ENCODE results near the gene WIPF2. TPM values are rescaled to one million over a fixed set of nuclear protein-coding genes. Genes with fewer than 3 reads are reported as not detected.

The WIPF2 gene
- total and polyA plus RNA-seq, 2 of the 8 experiments (the other 6 are each of a cell fraction or from before 2014, with no cell fraction given): 6.9 to 25.3 TPM

DNA sequence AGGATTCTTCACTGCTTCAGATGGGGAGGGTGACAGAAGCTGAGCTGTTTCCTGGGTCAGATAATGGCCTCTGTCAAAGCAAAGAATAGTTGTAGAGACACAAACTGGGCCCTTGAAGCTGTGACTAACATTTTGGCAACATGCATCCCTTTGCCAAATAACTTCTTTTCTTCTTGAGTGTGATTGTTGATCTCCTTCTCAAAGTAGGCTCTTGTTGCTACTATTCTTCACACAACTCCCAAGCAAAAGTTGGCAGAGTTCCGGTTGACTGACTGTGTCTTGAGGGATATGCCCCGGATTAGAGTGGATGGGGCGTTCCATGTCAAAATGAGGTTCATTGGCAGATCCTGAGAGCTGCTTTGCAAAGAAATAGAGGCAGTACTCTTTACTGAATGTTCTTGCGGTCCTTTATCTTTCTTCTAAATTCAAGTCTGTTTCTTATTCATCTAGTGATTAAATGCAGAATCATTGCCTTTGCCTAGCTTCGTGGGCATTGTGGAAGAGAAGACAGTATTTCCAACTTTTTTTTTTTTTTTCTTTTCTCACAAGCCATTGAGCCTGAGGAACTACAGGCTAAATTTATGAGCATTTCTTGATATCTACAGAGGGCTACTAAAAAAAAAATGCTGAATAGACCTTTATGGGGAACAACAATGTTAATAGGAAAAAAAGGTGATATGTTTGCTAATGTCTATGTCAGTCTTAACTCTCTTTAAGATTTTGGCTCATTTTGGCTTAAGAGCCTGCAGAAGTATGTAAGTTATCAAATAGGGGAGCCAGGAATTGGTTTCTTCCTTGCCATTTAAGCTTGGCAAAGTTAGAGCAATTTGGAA is 5.8 kb downstream of the WIPF2 start:
- peaks cover 7% of the 10 kb centered on the region for H3K79me1 ChIP-seq (ENCODE audit: low read depth, low read length)
- H2BK120ac ChIP-seq (replicated peaks; ENCODE audit: low read depth, low read length): no peak overlapping the region
- H3K18ac ChIP-seq (ENCODE audit: extremely low read depth, low read length): no peak overlapping the region
- no peaks in the 10 kb centered on the region for H3K27me3 ChIP-seq (replicated peaks in 1 of 4; ENCODE audit: control insufficient read depth in 3 of 4, extremely low read depth in 1 of 4, insufficient read depth in 3 of 4, low read length in 3 of 4)
- H3K14ac ChIP-seq (ENCODE audit: insufficient read length): no peak overlapping the region
- no peak overlapping the region for H2AK5ac ChIP-seq (ENCODE audit: low read depth, low read length)
- H4K20me1 ChIP-seq (replicated peaks in 1 of 2; ENCODE audit: control insufficient read depth in 1 of 2, insufficient read depth in 2 of 2, low read length in 2 of 2): peaks cover 0 to 2% of the 10 kb centered on the region in 2 experiments
- no peak overlapping the region for H3K56ac ChIP-seq (replicated peaks; ENCODE audit: insufficient read length, low read depth, low read length)
- H4K8ac ChIP-seq (ENCODE audit: extremely low read depth, insufficient read depth, low read length): no peak overlapping the region
- no peaks in the 10 kb centered on the region for H3K4me1 ChIP-seq (replicated peaks in 1 of 4; ENCODE audit: control insufficient read depth in 3 of 4, insufficient read depth in 4 of 4, low read length in 3 of 4)
- ChIA-PET CTCF (ENCODE audit: partially characterized antibody) (interaction anchor here (1.2 to 1.4 kb wide), 2 partner anchors 57 to 78 kb away, joined by 4 to 6 read pairs; no protein-coding TSS in a partner anchor), POLR2A (ENCODE audit: partially characterized antibody) (interaction anchor here (1.0 kb wide), 1 partner anchor 13 kb away, joined by 3 read pairs; no protein-coding TSS in a partner anchor)
- no peak overlapping the region for H3K23ac ChIP-seq (ENCODE audit: insufficient read length)
- H3K4ac ChIP-seq (replicated peaks; ENCODE audit: insufficient read length, low read depth, low read length): no peak overlapping the region
- H3K79me2 ChIP-seq (ENCODE audit: control insufficient read depth in 1 of 2, insufficient read depth in 2 of 2, low read length in 2 of 2): peaks cover 7 to 57% of the 10 kb centered on the region in 2 experiments
- H2BK20ac ChIP-seq (ENCODE audit: low read length): no peak overlapping the region
- no peak overlapping the region for H3K4me2 ChIP-seq (ENCODE audit: insufficient read depth in 1 of 2, low read depth in 2 of 2, low read length in 2 of 2)
- H3K23me2 ChIP-seq (ENCODE audit: low read depth, low read length): peaks cover 3% of the 10 kb centered on the region; the same call in 1 of the 2 replicates
- no peak overlapping the region for H3K4me3 ChIP-seq (ENCODE audit: extremely low read depth in 1 of 4, insufficient read depth in 2 of 4, low read depth in 3 of 4, low read length in 4 of 4)
- DNase-seq (ENCODE audit: low read depth in 1 of 2, low spot score in 2 of 2) (no peak), FAIRE-seq (no peak)
- H2BK12ac ChIP-seq (ENCODE audit: low read depth, low read length): no peak overlapping the region
- no peaks in the 10 kb centered on the region for H3K36me3 ChIP-seq (ENCODE audit: control insufficient read depth in 2 of 4, insufficient read depth in 4 of 4, low read length in 3 of 4)
- H4K91ac ChIP-seq (replicated peaks; ENCODE audit: insufficient read length, low read length): no peak overlapping the region
- no peak overlapping the region for H2BK5ac ChIP-seq (ENCODE audit: low read depth, low read length)
- no peak overlapping the region for H4K5ac ChIP-seq (ENCODE audit: insufficient read length, low read depth, low read length)
- H3K9ac ChIP-seq (replicated peaks in 1 of 4; ENCODE audit: extremely low read depth in 1 of 4, low read depth in 3 of 4, low read length in 3 of 4): no peak overlapping the region
- WGBS, 2 experiments (ENCODE audit: extremely low coverage in 1 of 2, insufficient coverage in 1 of 2, insufficient read length in 1 of 2, insufficient replicate concordance in 2 of 2, low coverage in 1 of 2, low lambda C conversion rate in 2 of 2, missing lambda C conversion rate in 1 of 2): 84% methylated on average over 5 of the region's 5 CpGs; no CpG with 5 or more reads in 1 of the 2 experiments
- H2BK15ac ChIP-seq (ENCODE audit: low read length): no peak overlapping the region
- no peaks in the 10 kb centered on the region for H3K9me3 ChIP-seq (ENCODE audit: insufficient read depth in 2 of 2, low read depth in 1 of 2, low read length in 1 of 2)
- no peak overlapping the region for H3K27ac ChIP-seq (ENCODE audit: low read depth, low read length)
- no peak overlapping the region for H2AFZ ChIP-seq (ENCODE audit: low read length)
- TF ChIP-seq PHF8 (conservative IDR thresholded peaks at IDR 0.05; ENCODE audit: low read depth, low read length): no peak
- no peak for TF ChIP-seq ASH2L (IDR thresholded peaks at IDR 0.05; ENCODE audit: low read length)
- TF ChIP-seq POLR2AphosphoS5 (IDR thresholded peaks at IDR 0.05; ENCODE audit: low read depth, low read length): no peak
- TF ChIP-seq BACH1 (IDR thresholded peaks at IDR 0.05; ENCODE audit: low read length): no peak
- no peak for TF ChIP-seq CBX8 (IDR thresholded peaks at IDR 0.05; ENCODE audit: borderline replicate concordance, low read depth, low read length)
- no peak for TF ChIP-seq CHD1 (IDR thresholded peaks at IDR 0.05; ENCODE audit: low read depth, low read length)
- no peak for TF ChIP-seq NANOG (IDR thresholded peaks at IDR 0.05; ENCODE audit: insufficient read depth, low read depth, low read length, poor library complexity, severe bottlenecking)
- TF ChIP-seq, protein P1, sequence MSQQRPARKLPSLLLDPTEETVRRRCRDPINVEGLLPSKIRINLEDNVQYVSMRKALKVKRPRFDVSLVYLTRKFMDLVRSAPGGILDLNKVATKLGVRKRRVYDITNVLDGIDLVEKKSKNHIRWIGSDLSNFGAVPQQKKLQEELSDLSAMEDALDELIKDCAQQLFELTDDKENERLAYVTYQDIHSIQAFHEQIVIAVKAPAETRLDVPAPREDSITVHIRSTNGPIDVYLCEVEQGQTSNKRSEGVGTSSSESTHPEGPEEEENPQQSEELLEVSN (IDR thresholded peaks at IDR 0.05): no peak
- TF ChIP-seq TEAD4 (IDR thresholded peaks at IDR 0.05; ENCODE audit: low read depth, low read length): no peak
- TF ChIP-seq TCF12 (IDR thresholded peaks at IDR 0.05; ENCODE audit: low read depth, low read length): no peak
- TF ChIP-seq EP300 (IDR thresholded peaks at IDR 0.05; ENCODE audit: borderline replicate concordance in 1 of 2, low read depth in 2 of 2, low read length in 2 of 2): no peak
- TF ChIP-seq BCL11A (IDR thresholded peaks at IDR 0.05; ENCODE audit: low read depth in 2 of 2, low read length in 2 of 2): no peak
